ENCODE data around the gene STK31. TPM values are rescaled to one million over a fixed set of nuclear protein-coding genes. Genes with fewer than 3 reads are reported as not detected.
"Not testable (repeated sequence)": the region's sequence is repeated elsewhere in the genome, so short reads cannot be mapped to it uniquely, and the experiment has no call there.

The STK31 gene
- polyA plus RNA-seq, 2 donors, result 0.05 to 1.1 TPM

- Histone ChIP-seq H3K9me3 (ENCODE audit: control insufficient read depth in 2 of 2, insufficient read depth in 1 of 2, low read depth in 1 of 2, low read length in 1 of 2) (peaks cover 5 to 16% of the 10 kb centered on the region in 2 donors), H3K27ac (ENCODE audit: low read depth in 2 of 2, low read length in 1 of 2) (no peak overlapping the region), H3K4me1 (ENCODE audit: control insufficient read depth in 2 of 2, insufficient read depth in 2 of 2, low read length in 1 of 2) (no peaks in the 10 kb centered on the region)
Observed at GRCh38 chr7:23742051-23742450, 32.0 kb downstream of the STK31 start.

GRCh38 chr7:23743226-23743625 is 33.2 kb downstream of the STK31 start:
- no peaks in the 10 kb centered on the region for H3K4me1 ChIP-seq (ENCODE audit: control insufficient read depth in 2 of 2, insufficient read depth in 2 of 2, low read length in 1 of 2)
- peaks cover 5 to 16% of the 10 kb centered on the region in 2 donors for H3K9me3 ChIP-seq (ENCODE audit: control insufficient read depth in 2 of 2, insufficient read depth in 1 of 2, low read depth in 1 of 2, low read length in 1 of 2)
- H3K27ac ChIP-seq (ENCODE audit: low read depth in 2 of 2, low read length in 1 of 2), result no peak overlapping the region
- no peak overlapping the region for H3K4me3 ChIP-seq (ENCODE audit: low read depth in 1 of 2, low read length in 2 of 2)
- no peaks in the 10 kb centered on the region for H3K27me3 ChIP-seq (ENCODE audit: control insufficient read depth in 1 of 2, insufficient read depth in 2 of 2, low read length in 2 of 2)
- no peaks in the 10 kb centered on the region for H3K36me3 ChIP-seq (ENCODE audit: control insufficient read depth in 2 of 2, insufficient read depth in 2 of 2, low read length in 1 of 2)
- 93% methylated on average over 4 of the region's 4 CpGs for WGBS, 2 donors

More at GRCh38 chr7:23742051-23742450, 32.0 kb downstream of the STK31 start:
- H3K4me3 ChIP-seq (ENCODE audit: low read depth in 1 of 2, low read length in 2 of 2), result no peak overlapping the region
- no peaks in the 10 kb centered on the region for H3K27me3 ChIP-seq (ENCODE audit: control insufficient read depth in 1 of 2, insufficient read depth in 2 of 2, low read length in 2 of 2)
- no peaks in the 10 kb centered on the region for H3K36me3 ChIP-seq (ENCODE audit: control insufficient read depth in 2 of 2, insufficient read depth in 2 of 2, low read length in 1 of 2)

GRCh38 chr7:23746629-23747028 is 36.6 kb downstream of the STK31 start:
- H3K4me3 ChIP-seq (ENCODE audit: low read depth in 1 of 2, low read length in 2 of 2), result no peak overlapping the region
- H3K9me3 ChIP-seq (ENCODE audit: control insufficient read depth in 2 of 2, insufficient read depth in 1 of 2, low read depth in 1 of 2, low read length in 1 of 2), result peaks cover 5 to 16% of the 10 kb centered on the region in 2 donors
- no peaks in the 10 kb centered on the region for H3K4me1 ChIP-seq (ENCODE audit: control insufficient read depth in 2 of 2, insufficient read depth in 2 of 2, low read length in 1 of 2)
- H3K27me3 ChIP-seq (ENCODE audit: control insufficient read depth in 1 of 2, insufficient read depth in 2 of 2, low read length in 2 of 2), result no peaks in the 10 kb centered on the region
- no peaks in the 10 kb centered on the region for H3K36me3 ChIP-seq (ENCODE audit: control insufficient read depth in 2 of 2, insufficient read depth in 2 of 2, low read length in 1 of 2)
- no peak overlapping the region for H3K27ac ChIP-seq (ENCODE audit: low read depth in 2 of 2, low read length in 1 of 2)
- 84% methylated on average over 1 of the region's 1 CpG for WGBS, 2 donors

- 59 to 68% methylated on average over 1 of the region's 1 CpG for whole genome bisulfite sequencing, 2 donors
- no peaks in the 10 kb centered on the region for H3K4me1 ChIP-seq (ENCODE audit: control insufficient read depth in 2 of 2, insufficient read depth in 2 of 2, low read length in 1 of 2)
- no peak overlapping the region for H3K4me3 ChIP-seq (ENCODE audit: low read depth in 1 of 2, low read length in 2 of 2)
- H3K27me3 ChIP-seq (ENCODE audit: control insufficient read depth in 1 of 2, insufficient read depth in 2 of 2, low read length in 2 of 2), result no peaks in the 10 kb centered on the region
- no peaks in the 10 kb centered on the region for H3K36me3 ChIP-seq (ENCODE audit: control insufficient read depth in 2 of 2, insufficient read depth in 2 of 2, low read length in 1 of 2)
- no peak overlapping the region for H3K27ac ChIP-seq (ENCODE audit: low read depth in 2 of 2, low read length in 1 of 2)
- H3K9me3 ChIP-seq (ENCODE audit: control insufficient read depth in 2 of 2, insufficient read depth in 1 of 2, low read depth in 1 of 2, low read length in 1 of 2), result no peaks in the 10 kb centered on the region
Observed at GRCh38 chr7:23751852-23752251, 41.8 kb downstream of the STK31 start.

- WGBS, 2 donors, result 80 to 91% methylated on average over 3 of the region's 3 CpGs
- H3K9me3 ChIP-seq (ENCODE audit: control insufficient read depth in 2 of 2, insufficient read depth in 1 of 2, low read depth in 1 of 2, low read length in 1 of 2); H3K4me1 ChIP-seq (ENCODE audit: control insufficient read depth in 2 of 2, insufficient read depth in 2 of 2, low read length in 1 of 2); H3K27me3 ChIP-seq (ENCODE audit: control insufficient read depth in 1 of 2, insufficient read depth in 2 of 2, low read length in 2 of 2); H3K4me3 ChIP-seq (ENCODE audit: low read depth in 1 of 2, low read length in 2 of 2); H3K36me3 ChIP-seq (ENCODE audit: control insufficient read depth in 2 of 2, insufficient read depth in 2 of 2, low read length in 1 of 2); H3K27ac ChIP-seq (ENCODE audit: low read depth in 2 of 2, low read length in 1 of 2): not testable (repeated sequence)
Observed at GRCh38 chr7:23758839-23759238, 48.8 kb downstream of the STK31 start.

GRCh38 chr7:23759671-23760391 is 49.8 kb downstream of the STK31 start:
- no peaks in the 10 kb centered on the region for H3K36me3 ChIP-seq (ENCODE audit: control insufficient read depth in 2 of 2, insufficient read depth in 2 of 2, low read length in 1 of 2)
- H3K27me3 ChIP-seq (ENCODE audit: control insufficient read depth in 1 of 2, insufficient read depth in 2 of 2, low read length in 2 of 2), result no peaks in the 10 kb centered on the region
- no peak overlapping the region for H3K27ac ChIP-seq (ENCODE audit: low read depth in 2 of 2, low read length in 1 of 2)
- H3K4me1 ChIP-seq (ENCODE audit: control insufficient read depth in 2 of 2, insufficient read depth in 2 of 2, low read length in 1 of 2), result no peaks in the 10 kb centered on the region
- no peaks in the 10 kb centered on the region for H3K9me3 ChIP-seq (ENCODE audit: control insufficient read depth in 2 of 2, insufficient read depth in 1 of 2, low read depth in 1 of 2, low read length in 1 of 2)
- H3K4me3 ChIP-seq (ENCODE audit: low read depth in 1 of 2, low read length in 2 of 2), result no peak overlapping the region

GRCh38 chr7:23765943-23766342 is 55.9 kb downstream of the STK31 start:
- no peaks in the 10 kb centered on the region for H3K4me1 ChIP-seq (ENCODE audit: control insufficient read depth in 2 of 2, insufficient read depth in 2 of 2, low read length in 1 of 2)
- H3K36me3 ChIP-seq (ENCODE audit: control insufficient read depth in 2 of 2, insufficient read depth in 2 of 2, low read length in 1 of 2), result no peaks in the 10 kb centered on the region
- no peak overlapping the region for H3K4me3 ChIP-seq (ENCODE audit: low read depth in 1 of 2, low read length in 2 of 2)
- 74 to 87% methylated on average over 3 of the region's 3 CpGs for WGBS, 2 donors
- no peaks in the 10 kb centered on the region for H3K27me3 ChIP-seq (ENCODE audit: control insufficient read depth in 1 of 2, insufficient read depth in 2 of 2, low read length in 2 of 2)
- H3K27ac ChIP-seq (ENCODE audit: low read depth in 2 of 2, low read length in 1 of 2), result no peak overlapping the region
- H3K9me3 ChIP-seq (ENCODE audit: control insufficient read depth in 2 of 2, insufficient read depth in 1 of 2, low read depth in 1 of 2, low read length in 1 of 2), result no peaks in the 10 kb centered on the region

GRCh38 chr7:23767514-23767913 is 57.5 kb downstream of the STK31 start:
- Histone ChIP-seq H3K36me3 (ENCODE audit: control insufficient read depth in 2 of 2, insufficient read depth in 2 of 2, low read length in 1 of 2) (no peaks in the 10 kb centered on the region), H3K4me3 (ENCODE audit: low read depth in 1 of 2, low read length in 2 of 2) (no peak overlapping the region), H3K9me3 (ENCODE audit: control insufficient read depth in 2 of 2, insufficient read depth in 1 of 2, low read depth in 1 of 2, low read length in 1 of 2) (no peaks in the 10 kb centered on the region), H3K4me1 (ENCODE audit: control insufficient read depth in 2 of 2, insufficient read depth in 2 of 2, low read length in 1 of 2) (no peaks in the 10 kb centered on the region), H3K27ac (ENCODE audit: low read depth in 2 of 2, low read length in 1 of 2) (no peak overlapping the region), H3K27me3 (ENCODE audit: control insufficient read depth in 1 of 2, insufficient read depth in 2 of 2, low read length in 2 of 2) (no peaks in the 10 kb centered on the region)

GRCh38 chr7:23768022-23768421 is 58.0 kb downstream of the STK31 start:
- Histone ChIP-seq H3K4me1 (ENCODE audit: control insufficient read depth in 2 of 2, insufficient read depth in 2 of 2, low read length in 1 of 2) (no peaks in the 10 kb centered on the region), H3K36me3 (ENCODE audit: control insufficient read depth in 2 of 2, insufficient read depth in 2 of 2, low read length in 1 of 2) (no peaks in the 10 kb centered on the region), H3K27me3 (ENCODE audit: control insufficient read depth in 1 of 2, insufficient read depth in 2 of 2, low read length in 2 of 2) (no peaks in the 10 kb centered on the region), H3K27ac (ENCODE audit: low read depth in 2 of 2, low read length in 1 of 2) (no peak overlapping the region), H3K9me3 (ENCODE audit: control insufficient read depth in 2 of 2, insufficient read depth in 1 of 2, low read depth in 1 of 2, low read length in 1 of 2) (no peaks in the 10 kb centered on the region), H3K4me3 (ENCODE audit: low read depth in 1 of 2, low read length in 2 of 2) (no peak overlapping the region)
- WGBS, 2 donors, result 87% methylated on average over 3 of the region's 3 CpGs

GRCh38 chr7:23779185-23779800 is 69.3 kb downstream of the STK31 start:
- H3K4me3 ChIP-seq (ENCODE audit: low read depth in 1 of 2, low read length in 2 of 2); H3K27ac ChIP-seq (ENCODE audit: low read depth in 2 of 2, low read length in 1 of 2); H3K36me3 ChIP-seq (ENCODE audit: control insufficient read depth in 2 of 2, insufficient read depth in 2 of 2, low read length in 1 of 2); H3K4me1 ChIP-seq (ENCODE audit: control insufficient read depth in 2 of 2, insufficient read depth in 2 of 2, low read length in 1 of 2); H3K27me3 ChIP-seq (ENCODE audit: control insufficient read depth in 1 of 2, insufficient read depth in 2 of 2, low read length in 2 of 2); H3K9me3 ChIP-seq (ENCODE audit: control insufficient read depth in 2 of 2, insufficient read depth in 1 of 2, low read depth in 1 of 2, low read length in 1 of 2): not testable (repeated sequence)
- 75 to 85% methylated on average over 7 of the region's 7 CpGs for WGBS, 2 donors
